WTC11 (cell line): ENCODE results near the gene OVAAL. TPM values are rescaled to one million over a fixed set of nuclear protein-coding genes. Genes with fewer than 3 reads are reported as not detected.

Experiments used
- ATAC-seq: fragments of 200-7000 bp; cut with Tn5 transposase; 2 replicates; pipeline ENCODE4 v1.10.0; 2021; ENCODE audit warnings: mild to moderate bottlenecking, moderate library complexity
- CTCF ChIA-PET: fragments of 300-600 bp; sonication (Branson Sonifier 250); formaldehyde crosslinking; loops from one replicate; lab custom pipeline; 2021; ENCODE audit warnings: antibody characterized with exemption; lab: Charles Lee
- POLR2A ChIA-PET: fragments of 350-600 bp; sonication (Branson Sonifier 250); formaldehyde crosslinking; loops from one replicate; lab custom pipeline; 2021; ENCODE audit warnings: antibody characterized with exemption; lab: Charles Lee
- DNase-seq: peaks from one replicate; pipeline ENCODE4 v3.0.0; 2021; ENCODE audit warnings: low spot score
- H3K27ac Mint-ChIP-seq: 2 replicates; pipeline ENCODE4 v1.8.0; 2021; ENCODE audit warnings: mixed read lengths
- H3K27me3 Mint-ChIP-seq: 2 replicates; pipeline ENCODE4 v1.8.0; 2021; ENCODE audit warnings: low read depth, mild to moderate bottlenecking, moderate library complexity, mixed read lengths
- H3K36me3 Mint-ChIP-seq: 2 replicates; pipeline ENCODE4 v1.8.0; 2021; ENCODE audit warnings: mixed read lengths
- H3K4me1 Mint-ChIP-seq: 2 replicates; pipeline ENCODE4 v1.8.0; 2022; ENCODE audit warnings: mixed read lengths
- H3K4me3 Mint-ChIP-seq: 2 replicates; pipeline ENCODE4 v1.8.0; 2021; ENCODE audit warnings: mild to moderate bottlenecking, moderate library complexity, mixed read lengths
- H3K9me3 Mint-ChIP-seq: 2 replicates; pipeline ENCODE4 v1.8.0; 2021; ENCODE audit warnings: mixed read lengths
- AR ChIP-seq: fragments of 250-450 bp; sonication (Bioruptor Pico); IDR thresholded peaks from 2 replicates; pipeline ENCODE4 v1.9.0; 2021; ENCODE audit warnings: mild to moderate bottlenecking
- ARID4B ChIP-seq: sonication (generic); formaldehyde crosslinking; IDR thresholded peaks from 2 replicates; pipeline ENCODE4 v1.8.0; 2023; ENCODE audit warnings: missing genetic modification reagents, mild to moderate bottlenecking, borderline replicate concordance
- ATF3 ChIP-seq: sonication (generic); formaldehyde crosslinking; conservative IDR thresholded peaks from 2 replicates; pipeline ENCODE4 v1.8.1; 2022; ENCODE audit warnings: mild to moderate bottlenecking, missing genetic modification reagents
- E2F4 ChIP-seq: sonication (generic); formaldehyde crosslinking; IDR thresholded peaks from 2 replicates; pipeline ENCODE4 v1.8.1; 2022; ENCODE audit warnings: low read depth, mild to moderate bottlenecking, moderate library complexity, missing genetic modification reagents, borderline replicate concordance
- ELF4 ChIP-seq: sonication (generic); formaldehyde crosslinking; IDR thresholded peaks from 2 replicates; pipeline ENCODE4 v1.8.1; 2022; ENCODE audit warnings: low read depth, mild to moderate bottlenecking, moderate library complexity, missing genetic modification reagents
- EMX1 ChIP-seq: fragments of 250-450 bp; sonication (Bioruptor Pico); IDR thresholded peaks from 2 replicates; pipeline ENCODE4 v1.8.0; 2021; ENCODE audit warnings: mild to moderate bottlenecking
- FOXP4 ChIP-seq: sonication (generic); formaldehyde crosslinking; IDR thresholded peaks from 2 replicates; pipeline ENCODE4 v1.8.0; 2022; ENCODE audit warnings: mild to moderate bottlenecking, missing genetic modification reagents
- HMGA2 ChIP-seq: fragments of 250-450 bp; sonication (Bioruptor Pico); IDR thresholded peaks from 2 replicates; pipeline ENCODE4 v1.4.0; 2021; ENCODE audit warnings: mild to moderate bottlenecking, moderate library complexity
- NFATC4 ChIP-seq: fragments of 250-450 bp; sonication (Bioruptor Pico); IDR thresholded peaks from 2 replicates; pipeline ENCODE4 v1.9.0; 2021; ENCODE audit warnings: mild to moderate bottlenecking
- NR1H2 ChIP-seq: sonication (generic); formaldehyde crosslinking; IDR thresholded peaks from 2 replicates; pipeline ENCODE4 v1.9.0; 2021; ENCODE audit warnings: mild to moderate bottlenecking, moderate library complexity, missing genetic modification reagents
- NR2C2 ChIP-seq: sonication (generic); formaldehyde crosslinking; IDR thresholded peaks from 2 replicates; pipeline ENCODE4 v1.8.0; 2022; ENCODE audit warnings: mild to moderate bottlenecking, missing genetic modification reagents
- OVOL2 ChIP-seq: fragments of 250-450 bp; sonication (Bioruptor Pico); IDR thresholded peaks from 2 replicates; pipeline ENCODE4 v1.9.0; 2021; ENCODE audit warnings: mild to moderate bottlenecking, borderline replicate concordance
- RORB ChIP-seq: fragments of 250-450 bp; sonication (Bioruptor Pico); IDR thresholded peaks from 2 replicates; pipeline ENCODE4 v1.9.0; 2021; ENCODE audit warnings: mild to moderate bottlenecking
- SMAD4 ChIP-seq: sonication (generic); formaldehyde crosslinking; IDR thresholded peaks from 2 replicates; pipeline ENCODE4 v1.8.0; 2022; ENCODE audit warnings: mild to moderate bottlenecking, missing genetic modification reagents
- USF2 ChIP-seq: sonication (generic); formaldehyde crosslinking; IDR thresholded peaks from 2 replicates; pipeline ENCODE4 v1.8.1; 2023; ENCODE audit warnings: mild to moderate bottlenecking, missing genetic modification reagents, moderate library complexity
- ZMAT4 ChIP-seq: fragments of 250-450 bp; sonication (Bioruptor Pico); IDR thresholded peaks from 2 replicates; pipeline ENCODE4 v1.9.0; 2021; ENCODE audit warnings: mild to moderate bottlenecking
- ZNF425 ChIP-seq: fragments of 250-450 bp; sonication (Bioruptor Pico); conservative IDR thresholded peaks from 2 replicates; pipeline ENCODE4 v1.9.0; 2021; ENCODE audit warnings: mild to moderate bottlenecking
- ZNF532 ChIP-seq: fragments of 250-450 bp; sonication (Bioruptor Pico); IDR thresholded peaks from 2 replicates; pipeline ENCODE4 v1.9.0; 2021; ENCODE audit warnings: mild to moderate bottlenecking, borderline replicate concordance
- ZNF671 ChIP-seq: fragments of 250-450 bp; sonication (Bioruptor Pico); IDR thresholded peaks from 2 replicates; pipeline ENCODE4 v1.8.0; 2021; ENCODE audit warnings: mild to moderate bottlenecking
- total RNA-seq: library from RNA; stranded (reverse); gene quantifications from 3 replicates; pipeline ENCODE4 v1.2.3, GENCODE V29; 2021

OVAAL gene
- total RNA-seq, 1 experiment from 2014 or later: not detected

- POLR2A ChIA-PET: no interaction called here
- TF ChIP-seq ATF3 (CRISPR knock-in tag) (no peak), FOXP4 (CRISPR knock-in tag) (no peak), OVOL2 (CRISPR knock-in tag) (no peak), ZNF532 (CRISPR knock-in tag) (no peak), ARID4B (CRISPR knock-in tag) (no peak), NR2C2 (CRISPR knock-in tag) (no peak), AR (CRISPR knock-in tag) (no peak), EMX1 (CRISPR knock-in tag) (no peak), HMGA2 (no peak), RORB (CRISPR knock-in tag) (no peak), E2F4 (CRISPR knock-in tag) (no peak), ELF4 (CRISPR knock-in tag) (no peak), SMAD4 (CRISPR knock-in tag) (no peak), ZNF671 (CRISPR knock-in tag) (no peak), USF2 (CRISPR knock-in tag) (no peak), NFATC4 (CRISPR knock-in tag) (no peak), ZMAT4 (CRISPR knock-in tag) (no peak), ZNF425 (CRISPR knock-in tag) (no peak), NR1H2 (CRISPR knock-in tag) (no peak)
- Mint-ChIP-seq H3K4me3 (no peak overlapping the region), H3K27me3 (no peaks in the 10 kb centered on the region; the same call in 1 of the 2 replicates), H3K27ac (no peak overlapping the region), H3K4me1 (peaks cover 1% of the 10 kb centered on the region; the same call in 1 of the 2 replicates), H3K9me3 (peaks cover 6% of the 10 kb centered on the region), H3K36me3 (no peaks in the 10 kb centered on the region)
- DNase-seq (no peak), ATAC-seq (no peak)
- CTCF ChIA-PET: no interaction called here
Measured at GRCh38 chr1:180581635-180582039, 22.9 kb downstream of the OVAAL start.
